LHCN-M2 (cell line): ENCODE results near the gene CNOT1. TPM values are rescaled to one million over a fixed set of nuclear protein-coding genes. Genes with fewer than 3 reads are reported as not detected.
"Not testable (repeated sequence)": the region's sequence is repeated elsewhere in the genome, so short reads cannot be mapped to it uniquely, and the experiment has no call there.

Experiments used
- DNase-seq: peaks from one replicate; pipeline ENCODE4 v3.0.0-alpha.2; 2012; ENCODE audit warnings: low read depth
- total RNA-seq: library from RNA; depleted of rRNA; stranded (reverse); fragments of >200 nt; gene quantifications from 2 replicates; pipeline ENCODE4 v1.2.3, GENCODE V29; 2014

The CNOT1 gene
- total RNA-seq, 1 experiment from 2014 or later: 101 TPM

- peak; percentile 87 for DNase-seq
Observed at GRCh38 chr16:58638148-58639036, 8.8 kb upstream of the CNOT1 start.

GRCh38 chr16:58637021-58637420 lies 7.4 kb upstream of the CNOT1 start:
- not testable (repeated sequence) for DNase-seq

GRCh38 chr16:58636466-58636865 lies 6.8 kb upstream of the CNOT1 start:
- DNase-seq: no peak

DNA sequence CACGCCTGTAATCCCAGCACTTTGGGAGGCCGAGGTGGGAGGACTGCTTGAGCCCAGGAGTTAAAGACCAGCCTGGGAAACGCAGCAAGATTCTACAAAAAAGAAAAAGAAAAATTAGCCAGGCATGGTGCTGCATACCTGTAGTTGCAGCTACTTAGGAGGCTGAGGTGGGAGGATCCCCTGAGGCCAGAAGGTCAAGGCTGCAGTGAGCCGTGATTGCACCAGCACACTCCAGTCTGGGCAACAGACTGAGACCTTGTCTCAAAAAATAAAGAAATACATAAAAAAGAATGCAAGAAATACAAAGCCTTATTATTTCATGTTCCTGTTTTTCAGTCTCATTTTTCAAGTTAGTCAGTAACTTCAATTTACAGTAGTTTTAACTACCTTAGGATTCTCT lies 5.9 kb upstream of the CNOT1 start:
- no peak for DNase-seq

- DNase-seq: no peak
Observed at GRCh38 chr16:58634265-58634802, 4.7 kb upstream of the CNOT1 start.

GRCh38 chr16:58628845-58629732 lies 537 bp downstream of the CNOT1 start:
- DNase-seq: no peak

DNA sequence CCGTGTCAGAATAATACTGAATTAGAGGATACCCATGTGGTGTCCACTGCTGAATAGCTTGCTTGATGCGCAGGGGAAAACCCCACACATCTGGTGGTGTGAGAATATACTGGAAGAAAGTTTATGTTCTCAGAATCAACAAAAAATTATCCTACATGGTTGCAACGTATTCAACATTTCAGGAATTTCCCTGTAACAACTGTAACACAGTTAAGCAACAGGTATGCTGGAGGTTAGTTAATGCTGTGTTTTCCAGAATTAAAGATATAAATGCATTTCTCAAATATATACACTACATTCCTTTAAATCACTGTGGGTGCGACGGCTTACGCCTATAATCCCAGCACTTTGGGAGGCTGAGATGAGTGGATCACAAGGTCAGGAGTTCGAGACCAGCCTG lies 5.4 kb downstream of the CNOT1 start:
- DNase-seq: no peak

GRCh38 chr16:58620396-58620795 lies 9.2 kb downstream of the CNOT1 start:
- DNase-seq: no peak

DNA sequence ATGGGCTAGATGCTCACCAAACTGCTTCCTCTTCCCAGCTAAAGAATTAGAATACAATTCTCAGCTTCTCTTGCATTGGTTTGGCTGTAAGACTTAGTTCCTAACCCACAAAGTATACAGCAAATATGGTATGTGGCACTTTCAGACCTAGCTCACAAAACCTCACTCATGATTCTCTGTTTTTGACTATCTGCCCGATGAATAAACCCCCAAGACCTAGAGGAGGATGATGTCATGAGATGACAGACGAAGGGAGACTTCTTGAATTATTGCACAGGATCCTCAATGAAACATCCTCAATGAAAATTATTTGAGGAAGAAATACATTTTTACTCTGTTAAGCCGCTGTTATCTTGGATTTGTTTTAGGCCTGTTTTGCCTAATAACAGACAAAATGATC lies 14.3 kb downstream of the CNOT1 start:
- DNase-seq: peak; percentile 12

GRCh38 chr16:58614860-58615259 lies 14.8 kb downstream of the CNOT1 start:
- DNase-seq: no peak

- peak; percentile 81 for DNase-seq
Observed at GRCh38 chr16:58614212-58614611, 15.4 kb downstream of the CNOT1 start.

GRCh38 chr16:58612965-58613364 lies 16.7 kb downstream of the CNOT1 start:
- not testable (repeated sequence) for DNase-seq

- DNase-seq: no peak
Observed at GRCh38 chr16:58608601-58609136, 21.0 kb downstream of the CNOT1 start.

- DNase-seq: no peak
Observed at GRCh38 chr16:58605562-58605961, 24.1 kb downstream of the CNOT1 start.

- no peak for DNase-seq
Observed at GRCh38 chr16:58591083-58591482, 38.5 kb downstream of the CNOT1 start.

- no peak for DNase-seq
Observed at GRCh38 chr16:58589326-58589905, 40.2 kb downstream of the CNOT1 start.

DNA sequence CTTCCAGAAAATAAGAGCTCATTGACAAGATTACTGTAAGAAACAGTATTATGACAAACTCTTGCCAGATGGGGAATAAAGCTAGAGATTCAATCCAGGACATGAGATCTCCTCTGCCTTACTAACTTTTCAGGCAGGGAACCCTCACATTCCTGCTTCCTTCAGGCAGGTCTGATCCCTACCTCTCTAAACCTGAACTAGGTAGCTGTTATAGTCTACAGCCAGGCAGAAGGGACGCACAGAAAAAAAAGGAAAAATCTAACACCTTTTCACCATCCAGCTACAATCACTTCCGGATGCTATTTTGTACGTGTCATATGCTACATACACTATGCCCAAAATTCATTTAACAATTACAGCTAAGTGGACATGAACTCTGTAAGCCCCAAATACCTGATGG lies 41.2 kb downstream of the CNOT1 start:
- DNase-seq: no peak

DNA sequence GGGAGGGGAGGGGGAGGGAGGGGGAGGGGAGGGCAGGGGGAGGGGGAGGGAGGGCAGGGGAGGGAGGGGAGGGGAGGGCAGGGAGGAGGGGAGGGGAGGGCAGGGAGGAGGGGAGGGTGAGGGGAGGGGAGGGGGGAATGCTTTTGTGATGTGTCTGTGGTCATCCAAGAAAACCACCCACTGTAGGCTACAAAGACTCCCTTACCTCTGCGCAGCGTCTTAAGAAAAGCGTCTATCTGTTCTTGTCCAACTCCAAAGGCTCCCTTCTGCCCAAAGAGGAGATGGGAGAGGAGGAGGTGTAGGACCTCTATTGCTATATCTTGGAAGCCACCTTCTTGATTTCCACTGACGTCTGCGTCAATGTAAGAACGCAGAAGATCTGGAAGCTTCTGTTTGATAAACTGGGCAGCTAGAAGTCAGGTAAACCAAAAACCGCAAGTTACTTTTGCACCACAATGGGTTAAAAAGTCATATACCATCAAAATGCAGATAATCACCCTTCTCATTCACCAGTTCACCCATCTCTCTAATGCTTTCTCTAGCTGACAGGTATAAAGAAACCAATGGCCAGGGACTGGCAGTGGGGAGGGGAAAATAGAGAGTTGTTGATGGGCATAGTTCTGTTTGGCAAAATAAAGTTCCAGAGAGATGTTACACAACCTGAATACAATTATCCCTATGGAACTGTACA lies 43.1 kb downstream of the CNOT1 start:
- DNase-seq: no peak

DNA sequence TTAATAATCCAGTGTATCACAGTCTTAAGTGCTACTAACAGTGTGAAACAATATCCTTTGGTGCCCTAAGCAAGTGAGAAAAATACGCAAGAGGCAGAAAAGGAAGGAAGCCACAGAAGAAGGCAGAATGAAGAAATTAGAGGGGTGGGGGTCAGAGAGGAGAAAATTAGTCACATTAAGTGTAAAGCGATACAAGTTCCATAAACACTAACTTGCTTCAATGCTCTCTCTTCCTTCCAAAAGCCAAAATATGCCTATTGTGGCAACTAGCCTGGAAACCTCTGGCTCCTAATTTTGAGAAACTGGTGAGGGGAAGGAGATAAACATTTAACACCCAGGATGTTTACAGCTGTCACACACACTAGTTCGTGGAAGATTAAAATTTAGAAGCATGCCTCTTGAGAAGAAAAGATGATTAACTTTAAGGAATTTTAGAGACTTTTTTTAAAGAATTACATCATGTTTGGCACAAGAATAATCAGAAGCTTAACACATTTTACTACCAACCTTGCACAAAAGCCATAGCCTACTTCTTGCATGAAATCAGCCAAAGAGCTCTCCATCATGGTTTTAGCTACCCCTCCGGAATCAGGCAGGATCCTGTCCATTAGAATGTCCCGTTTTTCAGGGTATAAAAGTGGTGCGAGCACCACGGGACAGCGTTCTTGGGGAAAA lies 44.7 kb downstream of the CNOT1 start:
- DNase-seq: no peak
